NCI-H2171 treated with DMSO at 0.1 percent for 48 hours (cell line): ENCODE measurements around the gene CNGB1.
"Not testable (repeated sequence)": the region's sequence is repeated elsewhere in the genome, so short reads cannot be mapped to it uniquely, and the experiment has no call there.

Source experiments
- DNase-seq: peaks from one replicate; lab custom pipeline; 2025; lab: John Stamatoyannopoulos, UW

The CNGB1 gene

GRCh38 chr16:57952909-57953308 lies 18.0 kb downstream of the CNGB1 start:
- DNase-seq: no peak

GRCh38 chr16:57951204-57951960 lies 19.5 kb downstream of the CNGB1 start:
- DNase-seq: no peak

- no peak for DNase-seq
Observed at GRCh38 chr16:57950382-57950781, 20.5 kb downstream of the CNGB1 start.

- DNase-seq: no peak
Observed at GRCh38 chr16:57949595-57950238, 21.2 kb downstream of the CNGB1 start.

- no peak for DNase-seq
Observed at GRCh38 chr16:57949013-57949412, 21.9 kb downstream of the CNGB1 start.

- DNase-seq: no peak
Observed at GRCh38 chr16:57948027-57948426, 22.9 kb downstream of the CNGB1 start.

GRCh38 chr16:57947261-57947660 lies 23.7 kb downstream of the CNGB1 start:
- DNase-seq: no peak

- DNase-seq: peak; percentile 94
Observed at GRCh38 chr16:57946181-57946801, 24.6 kb downstream of the CNGB1 start.

GRCh38 chr16:57945740-57946138 lies 25.2 kb downstream of the CNGB1 start:
- DNase-seq: no peak

- DNase-seq: no peak
Observed at GRCh38 chr16:57944970-57945739, 25.8 kb downstream of the CNGB1 start.

GRCh38 chr16:57943381-57943780 lies 27.5 kb downstream of the CNGB1 start:
- DNase-seq: not testable (repeated sequence)

- not testable (repeated sequence) for DNase-seq
Observed at GRCh38 chr16:57941901-57942300, 29.0 kb downstream of the CNGB1 start.

GRCh38 chr16:57941016-57941664 lies 29.8 kb downstream of the CNGB1 start:
- peak; percentile 78 for DNase-seq

- no peak for DNase-seq
Observed at GRCh38 chr16:57940382-57940966, 30.5 kb downstream of the CNGB1 start.

GRCh38 chr16:57939872-57940224 lies 31.1 kb downstream of the CNGB1 start:
- DNase-seq: no peak

GRCh38 chr16:57938936-57939871 lies 31.7 kb downstream of the CNGB1 start:
- no peak for DNase-seq

GRCh38 chr16:57938484-57938883 lies 32.4 kb downstream of the CNGB1 start:
- no peak for DNase-seq

GRCh38 chr16:57937861-57938260 lies 33.1 kb downstream of the CNGB1 start:
- no peak for DNase-seq

- DNase-seq: no peak
Observed at GRCh38 chr16:57935904-57936303, 35.0 kb downstream of the CNGB1 start.

- no peak for DNase-seq
Observed at GRCh38 chr16:57930533-57930932, 40.4 kb downstream of the CNGB1 start.
